HG03460 (cell line): ENCODE measurements around the gene GP2.
"Not testable (repeated sequence)": the region's sequence is repeated elsewhere in the genome, so short reads cannot be mapped to it uniquely, and the experiment has no call there.

Experiments
- ATAC-seq: cut with Tn5 transposase; IDR thresholded peaks from one replicate; pipeline ENCODE4 v1.9.1; 2021; ENCODE audit not compliant: unreplicated experiment

Gene GP2

DNA sequence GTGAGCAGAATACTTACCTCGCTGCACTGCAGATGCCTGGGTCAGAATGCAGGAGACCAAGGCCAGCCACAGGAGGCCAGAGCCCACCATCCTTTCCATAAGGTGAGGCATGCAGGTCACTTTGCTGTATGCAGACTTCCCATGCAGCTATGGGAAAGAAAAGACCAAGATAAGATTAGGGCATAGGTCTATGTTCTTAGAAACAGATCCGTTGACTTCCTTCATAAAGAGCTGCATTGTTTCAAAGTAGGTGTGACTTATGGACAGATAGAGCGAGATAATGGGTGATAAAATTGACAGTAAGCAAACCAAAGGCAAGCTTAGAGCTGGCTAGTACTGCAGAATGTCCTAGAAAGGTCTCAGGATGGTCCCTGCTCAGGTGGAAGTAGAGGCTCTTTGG, 992 bp downstream of the GP2 start:
- ATAC-seq: no peak

- no peak for ATAC-seq
Measured at GRCh38 chr16:20325005-20325404, 2.3 kb downstream of the GP2 start.

- ATAC-seq: no peak
Measured at GRCh38 chr16:20323591-20324117, 3.7 kb downstream of the GP2 start.

- no peak for ATAC-seq
Measured at GRCh38 chr16:20322696-20323095, 4.6 kb downstream of the GP2 start.

GRCh38 chr16:20321671-20322070, 5.6 kb downstream of the GP2 start:
- ATAC-seq: no peak

GRCh38 chr16:20321051-20321450, 6.3 kb downstream of the GP2 start:
- ATAC-seq: not testable (repeated sequence)

DNA sequence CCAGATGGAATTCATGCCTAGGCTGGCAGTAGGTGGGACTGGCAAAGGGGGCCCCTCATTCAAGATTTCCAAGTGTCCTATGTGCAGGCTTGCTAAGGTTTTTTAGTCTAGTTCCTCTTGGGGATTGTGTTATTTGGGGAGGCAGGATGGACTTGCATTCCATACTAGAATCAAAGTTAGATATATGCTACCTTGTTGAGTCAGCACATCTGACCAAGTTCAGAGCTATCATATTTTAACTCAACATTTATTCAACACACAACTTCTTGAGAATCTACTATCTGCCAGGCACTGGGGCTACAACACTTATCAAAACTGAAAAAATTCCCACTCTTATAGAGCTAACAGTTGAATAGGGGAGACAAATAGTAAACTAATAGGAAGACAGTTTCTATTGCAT, 6.7 kb downstream of the GP2 start:
- ATAC-seq: no peak

GRCh38 chr16:20320178-20320577, 7.1 kb downstream of the GP2 start:
- ATAC-seq: no peak

- ATAC-seq: no peak
Measured at GRCh38 chr16:20319406-20319805, 7.9 kb downstream of the GP2 start.

GRCh38 chr16:20318437-20318836, 8.9 kb downstream of the GP2 start:
- no peak for ATAC-seq

- ATAC-seq: no peak
Measured at GRCh38 chr16:20318006-20318405, 9.3 kb downstream of the GP2 start.

DNA sequence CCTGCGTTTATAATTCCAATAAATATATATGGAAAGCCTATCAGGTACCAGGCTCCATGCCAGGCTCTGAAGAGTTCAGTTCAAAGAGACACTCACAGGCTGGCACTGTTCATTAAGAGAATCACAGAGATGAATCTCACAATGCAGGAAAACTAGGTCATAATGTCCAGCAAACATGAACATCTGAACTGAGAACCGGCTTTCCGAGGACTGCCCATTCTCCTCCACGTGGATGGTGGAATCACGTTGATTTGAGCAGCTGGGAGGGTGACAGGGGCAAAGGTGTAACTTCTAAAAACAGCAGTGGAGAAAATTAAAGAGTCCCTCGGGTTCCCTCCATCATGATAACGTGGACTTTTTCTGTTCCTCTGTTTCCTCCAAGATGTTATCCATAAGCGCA, 10.2 kb downstream of the GP2 start:
- ATAC-seq: no peak

DNA sequence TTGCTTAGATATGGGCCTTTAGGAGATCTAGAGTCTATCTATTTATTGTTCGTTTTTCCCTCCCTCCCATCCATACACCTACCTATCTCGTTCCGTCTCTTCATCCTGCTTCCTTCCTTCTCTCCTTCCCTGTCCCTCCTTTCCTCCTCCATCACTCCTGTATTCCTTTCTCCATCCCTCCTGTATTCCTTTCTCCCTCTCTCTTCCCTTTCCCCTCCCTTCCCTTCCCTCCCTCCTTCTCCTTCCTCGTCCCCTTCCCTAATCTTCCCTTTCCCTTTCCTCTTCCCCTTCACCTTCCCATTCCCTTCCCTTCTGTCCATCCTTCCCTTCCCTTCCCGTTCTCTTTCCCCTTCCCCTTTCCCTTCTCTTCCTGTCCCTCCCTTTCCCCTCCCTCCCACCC, 10.6 kb downstream of the GP2 start:
- ATAC-seq: no peak

GRCh38 chr16:20315764-20316163, 11.5 kb downstream of the GP2 start:
- ATAC-seq: no peak

- no peak for ATAC-seq
Measured at GRCh38 chr16:20314575-20314974, 12.7 kb downstream of the GP2 start.

- no peak for ATAC-seq
Measured at GRCh38 chr16:20313741-20314140, 13.6 kb downstream of the GP2 start.

DNA sequence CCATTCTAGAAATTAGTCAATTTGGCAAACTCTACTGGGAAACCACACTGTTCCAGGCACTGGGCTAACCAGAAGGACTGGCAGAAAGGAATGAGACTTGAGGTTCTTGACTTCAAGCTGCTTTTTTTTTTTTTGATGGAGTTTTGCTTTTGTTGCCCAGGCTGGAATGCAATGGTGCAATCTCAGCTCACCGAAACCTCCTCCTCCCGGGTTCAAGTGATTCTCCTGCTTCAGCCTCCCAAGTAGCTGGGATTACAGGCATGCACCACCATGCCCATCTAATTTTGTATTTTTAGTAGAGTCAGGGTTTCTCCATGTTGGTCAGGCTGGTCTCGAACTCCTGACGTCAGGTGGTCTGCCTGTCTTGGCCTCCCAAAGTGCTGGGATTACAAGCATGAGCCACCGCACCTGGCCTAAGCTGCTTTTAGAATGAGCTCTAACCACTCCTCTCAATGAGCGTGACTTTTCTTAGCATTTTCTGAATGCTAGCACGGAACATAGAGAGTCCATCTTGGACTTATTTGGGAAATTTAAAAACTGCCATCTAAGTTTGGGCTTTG, 14.7 kb downstream of the GP2 start:
- ATAC-seq: not testable (repeated sequence)

- ATAC-seq: no peak
Measured at GRCh38 chr16:20311548-20311947, 15.8 kb downstream of the GP2 start.

DNA sequence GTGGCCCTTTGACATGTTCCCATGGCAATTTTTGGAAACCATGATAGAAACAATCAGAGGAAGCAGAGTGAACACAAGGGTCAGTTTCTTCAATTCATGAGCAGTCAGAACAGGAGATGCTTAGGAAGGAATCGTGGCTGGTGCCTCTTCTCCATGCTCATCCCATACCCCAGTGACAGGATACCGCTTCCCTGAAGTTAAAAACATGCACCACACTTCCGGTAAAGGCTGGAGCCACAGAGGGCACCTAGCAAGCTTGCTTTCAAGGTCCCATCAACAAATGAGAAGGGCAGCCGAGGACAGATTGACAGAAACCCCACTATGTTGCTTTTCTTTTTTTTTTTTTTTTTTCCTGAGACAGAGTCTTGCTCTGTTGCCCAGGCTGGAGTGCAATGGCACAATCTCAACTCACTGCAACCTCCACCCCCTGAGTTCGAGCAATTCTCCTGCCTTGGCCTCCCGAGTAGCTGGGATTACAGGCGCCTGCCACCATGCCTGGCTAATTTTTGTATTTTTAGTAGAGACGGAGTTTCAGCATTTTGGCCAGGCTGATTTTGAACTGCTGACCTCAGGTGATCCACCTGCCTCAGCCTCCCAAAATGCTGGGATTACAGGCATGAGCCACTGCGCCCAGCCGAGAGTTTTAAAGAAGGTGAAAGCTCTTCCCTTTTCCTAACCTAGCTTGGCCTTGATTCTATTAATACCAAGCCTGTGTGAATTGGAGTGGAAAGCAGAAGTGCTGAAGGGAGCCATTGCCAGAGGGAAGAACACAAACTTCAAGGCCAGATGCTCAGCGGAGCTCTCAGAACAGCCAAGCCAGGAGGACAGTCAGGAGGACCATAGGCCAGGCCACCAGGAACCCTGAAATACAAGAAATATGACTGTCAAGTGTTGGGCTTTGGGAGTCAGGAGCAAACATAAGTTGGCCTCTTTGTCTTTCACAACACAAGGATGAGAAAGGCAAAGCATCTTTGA, 16.6 kb downstream of the GP2 start:
- ATAC-seq: no peak

GRCh38 chr16:20309786-20310185, 17.5 kb downstream of the GP2 start:
- ATAC-seq: no peak

DNA sequence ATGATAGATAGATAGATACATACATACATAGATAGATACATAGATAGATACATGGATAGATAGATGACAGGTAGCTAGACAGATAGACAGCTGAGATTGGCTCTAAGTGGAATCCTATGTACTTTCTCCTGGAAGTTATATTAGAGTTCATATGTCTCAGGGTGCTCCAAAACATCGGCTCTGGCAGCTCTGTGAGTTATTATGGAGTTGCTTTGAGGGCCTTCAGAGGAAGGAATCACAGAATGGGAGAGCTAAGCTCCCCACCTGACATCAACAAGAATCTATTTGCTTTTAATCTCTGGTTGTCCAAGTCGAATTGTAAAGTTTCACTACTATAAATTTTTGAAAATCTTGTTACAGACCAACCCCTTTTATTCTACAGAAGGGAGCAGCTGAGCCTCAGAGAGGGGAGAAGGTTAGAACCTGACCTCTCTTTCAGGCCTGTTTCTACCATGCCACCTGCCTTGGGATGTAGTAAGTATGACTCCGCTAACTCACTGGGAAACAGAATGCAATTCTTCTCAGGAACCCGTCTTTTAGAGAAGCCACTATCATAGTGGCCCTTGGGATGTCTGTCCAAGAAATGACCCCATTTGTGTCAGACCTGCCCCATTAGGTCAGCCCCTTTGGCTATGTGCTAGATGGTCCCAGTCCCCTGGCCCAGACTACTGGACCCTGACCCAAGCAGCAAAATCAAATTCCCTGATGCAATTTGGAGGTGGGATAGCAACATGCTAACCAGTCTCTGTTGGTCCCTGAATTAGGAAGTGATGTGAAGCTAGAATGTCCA, 18.3 kb downstream of the GP2 start:
- no peak for ATAC-seq
